Astrocyte (in vitro differentiated cells and primary cell): Measurements from ENCODE around the gene HOXB1.
A peak's percentile ranks its signal among the peaks of the same experiment; 100 is the strongest.

Experiments
- CTCF ChIP-seq: IDR thresholded peaks from 2 replicates; pipeline ENCODE4 v1.5.1; 2011; ENCODE audit warnings: low read depth, mild to moderate bottlenecking, inconsistent platforms, low read length, moderate library complexity; ENCODE audit not compliant: insufficient read depth
- EZH2 ChIP-seq: IDR thresholded peaks from 2 replicates; pipeline ENCODE4 v1.6.1; 2012; ENCODE audit warnings: mild to moderate bottlenecking, low read length, inconsistent platforms; ENCODE audit not compliant: insufficient read depth

- TF ChIP-seq CTCF (no peak), EZH2 (peak; percentile 42)
Measured at GRCh38 chr17:48570325-48571023, 39.7 kb upstream of the HOXB1 start.
